NOMO-1 (cell line): ENCODE results near the gene HDAC3.

Experiments
- DNase-seq, 2 experiments: peaks; one replicate each; lab custom pipeline; 2025; ENCODE audit not compliant: unreplicated experiment in 2 of 2; lab: John Stamatoyannopoulos, UW

Gene HDAC3

GRCh38 chr5:141636413-141637122, at the start of gene HDAC3, which contains the start of gene RELL2:
Gene HDAC3 (minus strand): TSS chr5:141636849. CDS start chr5:141636790, 59 bp downstream.
Gene RELL2 (plus strand): TSS chr5:141636997. CDS start chr5:141638226, 1,229 bp downstream.
- DNase-seq, result peak; percentile 72 to 91

- no peak for DNase-seq
Observed at GRCh38 chr5:141685591-141685990, 48.9 kb upstream of the HDAC3 start.

GRCh38 chr5:141683596-141684141, 47.0 kb upstream of the HDAC3 start:
- DNase-seq, result no peak

- DNase-seq, result peak; percentile 86 to 91
Observed at GRCh38 chr5:141681695-141682641, 45.3 kb upstream of the HDAC3 start, which contains the start of gene ARAP3. Gene ARAP3 (minus strand): TSS chr5:141682230. CDS start chr5:141680486, 1,744 bp downstream.

GRCh38 chr5:141681295-141681694, 44.6 kb upstream of the HDAC3 start:
- no peak for DNase-seq

- no peak for DNase-seq
Observed at GRCh38 chr5:141680751-141681201, 44.1 kb upstream of the HDAC3 start.

GRCh38 chr5:141680178-141680577, 43.5 kb upstream of the HDAC3 start:
- DNase-seq, result no peak

GRCh38 chr5:141677415-141677814, 40.8 kb upstream of the HDAC3 start:
- no peak for DNase-seq

- DNase-seq, result no peak
Observed at GRCh38 chr5:141675672-141676071, 39.0 kb upstream of the HDAC3 start.

- no peak for DNase-seq
Observed at GRCh38 chr5:141674747-141675146, 38.1 kb upstream of the HDAC3 start.

- no peak for DNase-seq
Observed at GRCh38 chr5:141672841-141673813, 36.5 kb upstream of the HDAC3 start.

- DNase-seq, result no peak
Observed at GRCh38 chr5:141672071-141672840, 35.6 kb upstream of the HDAC3 start.

GRCh38 chr5:141669520-141669919, 32.9 kb upstream of the HDAC3 start:
- no peak for DNase-seq

- DNase-seq, result no peak
Observed at GRCh38 chr5:141668601-141669265, 32.1 kb upstream of the HDAC3 start.

- DNase-seq, result no peak
Observed at GRCh38 chr5:141665995-141666940, 29.6 kb upstream of the HDAC3 start.

GRCh38 chr5:141664733-141665461, 28.2 kb upstream of the HDAC3 start:
- peak; percentile 68 to 75 for DNase-seq

GRCh38 chr5:141663506-141663905, 26.9 kb upstream of the HDAC3 start:
- no peak for DNase-seq
